Liver (tissue), 3 donors: ENCODE measurements around the gene TPK1.

Source experiments
- EGR1 ChIP-seq, 2 donors: IDR thresholded peaks; 2 replicates each; pipeline ENCODE4 v1.6.1; 2016 to 2018; ENCODE audit warnings: antibody characterized with exemption in 2 of 2, low read depth in 2 of 2
- GABPA ChIP-seq, 2 donors: IDR thresholded peaks in 1 of 2; conservative IDR thresholded peaks in 1 of 2; 2 replicates each; pipeline ENCODE4 v1.6.1; 2016; ENCODE audit warnings: antibody characterized with exemption in 2 of 2, mild to moderate bottlenecking in 1 of 2, moderate library complexity in 1 of 2
- HNF4A ChIP-seq, 2 donors: conservative IDR thresholded peaks; 2 replicates each; pipeline ENCODE4 v1.6.1; 2016; ENCODE audit warnings: antibody characterized with exemption in 2 of 2, mild to moderate bottlenecking in 2 of 2
- RAD21 ChIP-seq, 2 donors: IDR thresholded peaks; 2 replicates each; pipeline ENCODE4 v1.6.1; 2016; ENCODE audit warnings: antibody characterized with exemption in 2 of 2, mild to moderate bottlenecking in 2 of 2
- SP1 ChIP-seq: IDR thresholded peaks from 2 replicates; pipeline ENCODE4 v1.6.1; 2018; ENCODE audit warnings: antibody characterized with exemption, mild to moderate bottlenecking
- TAF1 ChIP-seq: conservative IDR thresholded peaks from 2 replicates; pipeline ENCODE4 v1.6.1; 2016; ENCODE audit warnings: antibody characterized with exemption, mild to moderate bottlenecking
- YY1 ChIP-seq: IDR thresholded peaks from 2 replicates; pipeline ENCODE4 v1.6.1; 2016; ENCODE audit warnings: antibody characterized with exemption, mild to moderate bottlenecking
- TF ChIP-seq, protein P1 (sequence below): fragments of 150-350 bp; IDR thresholded peaks from 2 replicates; pipeline ENCODE4 v1.5.1; 2017; ENCODE audit warnings: improper control_type of control experiment, low read depth, low read length; ENCODE audit not compliant: missing input control
- TF ChIP-seq, protein P2 (sequence below): IDR thresholded peaks from 2 replicates; pipeline ENCODE4 v1.6.1; 2016; ENCODE audit warnings: antibody characterized with exemption, mild to moderate bottlenecking
- TF ChIP-seq, protein P3 (sequence below): IDR thresholded peaks from 2 replicates; pipeline ENCODE4 v1.6.1; 2016; ENCODE audit warnings: antibody characterized with exemption
- TF ChIP-seq, protein P4 (sequence below): IDR thresholded peaks from 2 replicates; pipeline ENCODE4 v1.6.1; 2016; ENCODE audit warnings: antibody characterized with exemption
- donor health status: healthy.
- donor health status: healthy.

DNA sequence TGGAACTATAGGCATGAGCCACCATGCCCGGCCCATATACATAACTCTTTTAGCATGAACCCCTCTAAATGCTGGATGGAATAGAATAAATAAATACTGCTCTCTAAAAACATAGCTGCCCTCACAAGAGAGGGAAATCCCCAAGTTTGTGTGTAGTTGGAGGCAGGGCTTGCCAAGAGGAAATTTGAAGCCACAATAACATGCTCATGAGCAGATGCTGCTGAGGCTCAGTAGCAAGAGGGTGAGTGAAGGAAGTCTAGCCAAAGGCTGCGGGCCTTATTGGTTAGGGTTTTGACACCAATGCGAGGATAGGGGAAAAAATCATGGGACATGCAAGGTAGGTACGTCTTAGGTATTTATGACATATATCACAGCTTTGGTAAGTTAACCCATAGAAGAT lies 17.3 kb downstream of the TPK1 start:
- TF ChIP-seq, protein P1, sequence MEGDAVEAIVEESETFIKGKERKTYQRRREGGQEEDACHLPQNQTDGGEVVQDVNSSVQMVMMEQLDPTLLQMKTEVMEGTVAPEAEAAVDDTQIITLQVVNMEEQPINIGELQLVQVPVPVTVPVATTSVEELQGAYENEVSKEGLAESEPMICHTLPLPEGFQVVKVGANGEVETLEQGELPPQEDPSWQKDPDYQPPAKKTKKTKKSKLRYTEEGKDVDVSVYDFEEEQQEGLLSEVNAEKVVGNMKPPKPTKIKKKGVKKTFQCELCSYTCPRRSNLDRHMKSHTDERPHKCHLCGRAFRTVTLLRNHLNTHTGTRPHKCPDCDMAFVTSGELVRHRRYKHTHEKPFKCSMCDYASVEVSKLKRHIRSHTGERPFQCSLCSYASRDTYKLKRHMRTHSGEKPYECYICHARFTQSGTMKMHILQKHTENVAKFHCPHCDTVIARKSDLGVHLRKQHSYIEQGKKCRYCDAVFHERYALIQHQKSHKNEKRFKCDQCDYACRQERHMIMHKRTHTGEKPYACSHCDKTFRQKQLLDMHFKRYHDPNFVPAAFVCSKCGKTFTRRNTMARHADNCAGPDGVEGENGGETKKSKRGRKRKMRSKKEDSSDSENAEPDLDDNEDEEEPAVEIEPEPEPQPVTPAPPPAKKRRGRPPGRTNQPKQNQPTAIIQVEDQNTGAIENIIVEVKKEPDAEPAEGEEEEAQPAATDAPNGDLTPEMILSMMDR: no peak
- no peak for TF ChIP-seq EGR1 (IDR thresholded peaks at IDR 0.05; ENCODE audit: low read depth in 2 of 2)
- no peak for TF ChIP-seq SP1
- TF ChIP-seq, protein P2, sequence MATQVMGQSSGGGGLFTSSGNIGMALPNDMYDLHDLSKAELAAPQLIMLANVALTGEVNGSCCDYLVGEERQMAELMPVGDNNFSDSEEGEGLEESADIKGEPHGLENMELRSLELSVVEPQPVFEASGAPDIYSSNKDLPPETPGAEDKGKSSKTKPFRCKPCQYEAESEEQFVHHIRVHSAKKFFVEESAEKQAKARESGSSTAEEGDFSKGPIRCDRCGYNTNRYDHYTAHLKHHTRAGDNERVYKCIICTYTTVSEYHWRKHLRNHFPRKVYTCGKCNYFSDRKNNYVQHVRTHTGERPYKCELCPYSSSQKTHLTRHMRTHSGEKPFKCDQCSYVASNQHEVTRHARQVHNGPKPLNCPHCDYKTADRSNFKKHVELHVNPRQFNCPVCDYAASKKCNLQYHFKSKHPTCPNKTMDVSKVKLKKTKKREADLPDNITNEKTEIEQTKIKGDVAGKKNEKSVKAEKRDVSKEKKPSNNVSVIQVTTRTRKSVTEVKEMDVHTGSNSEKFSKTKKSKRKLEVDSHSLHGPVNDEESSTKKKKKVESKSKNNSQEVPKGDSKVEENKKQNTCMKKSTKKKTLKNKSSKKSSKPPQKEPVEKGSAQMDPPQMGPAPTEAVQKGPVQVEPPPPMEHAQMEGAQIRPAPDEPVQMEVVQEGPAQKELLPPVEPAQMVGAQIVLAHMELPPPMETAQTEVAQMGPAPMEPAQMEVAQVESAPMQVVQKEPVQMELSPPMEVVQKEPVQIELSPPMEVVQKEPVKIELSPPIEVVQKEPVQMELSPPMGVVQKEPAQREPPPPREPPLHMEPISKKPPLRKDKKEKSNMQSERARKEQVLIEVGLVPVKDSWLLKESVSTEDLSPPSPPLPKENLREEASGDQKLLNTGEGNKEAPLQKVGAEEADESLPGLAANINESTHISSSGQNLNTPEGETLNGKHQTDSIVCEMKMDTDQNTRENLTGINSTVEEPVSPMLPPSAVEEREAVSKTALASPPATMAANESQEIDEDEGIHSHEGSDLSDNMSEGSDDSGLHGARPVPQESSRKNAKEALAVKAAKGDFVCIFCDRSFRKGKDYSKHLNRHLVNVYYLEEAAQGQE: no peak
- TF ChIP-seq HNF4A (conservative IDR thresholded peaks at IDR 0.05): no peak
- TF ChIP-seq, protein P3, sequence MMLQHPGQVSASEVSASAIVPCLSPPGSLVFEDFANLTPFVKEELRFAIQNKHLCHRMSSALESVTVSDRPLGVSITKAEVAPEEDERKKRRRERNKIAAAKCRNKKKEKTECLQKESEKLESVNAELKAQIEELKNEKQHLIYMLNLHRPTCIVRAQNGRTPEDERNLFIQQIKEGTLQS: no peak
- no peak for TF ChIP-seq RAD21 (IDR thresholded peaks at IDR 0.05)
- TF ChIP-seq TAF1: no peak
- no peak for TF ChIP-seq YY1
- TF ChIP-seq, protein P4, sequence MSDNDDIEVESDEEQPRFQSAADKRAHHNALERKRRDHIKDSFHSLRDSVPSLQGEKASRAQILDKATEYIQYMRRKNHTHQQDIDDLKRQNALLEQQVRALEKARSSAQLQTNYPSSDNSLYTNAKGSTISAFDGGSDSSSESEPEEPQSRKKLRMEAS: no peak
- no peak for TF ChIP-seq GABPA (IDR thresholded peaks at IDR 0.05 in 1 of 2, conservative IDR thresholded peaks at IDR 0.05 in 1 of 2)
